Activated CD8-positive, alpha-beta memory T cell treated with anti-CD3 and anti-CD28 coated beads for 24 hours (primary cell): ENCODE data around the gene TMEM18.
A peak's percentile ranks its signal among the peaks of the same experiment; 100 is the strongest.
"Not testable (repeated sequence)": the region's sequence is repeated elsewhere in the genome, so short reads cannot be mapped to it uniquely, and the experiment has no call there.

Experiments
- DNase-seq: peaks from one replicate; pipeline ENCODE4 v3.0.0-alpha.2; 2020

Gene TMEM18

DNA sequence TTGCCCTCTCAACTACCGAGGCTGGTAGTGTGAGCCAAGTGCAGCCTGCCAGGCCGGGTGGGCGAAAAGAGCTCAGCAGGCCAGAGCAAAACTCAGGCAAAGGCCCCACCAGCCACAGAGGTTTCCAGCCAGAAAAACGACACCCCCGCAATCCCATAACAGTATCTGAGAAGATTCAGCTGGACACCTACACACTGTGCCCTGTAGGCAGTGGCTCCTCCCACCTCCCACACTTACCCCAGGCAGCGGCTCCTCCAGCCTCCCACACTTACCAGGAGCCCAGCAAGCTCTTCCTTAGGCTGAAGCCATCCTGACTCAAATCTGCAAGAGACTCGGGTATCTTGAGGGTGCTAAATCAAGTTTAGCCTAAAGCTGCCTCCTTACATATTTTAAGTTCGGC lies 15.6 kb upstream of the TMEM18 start:
- DNase-seq: no peak

DNA sequence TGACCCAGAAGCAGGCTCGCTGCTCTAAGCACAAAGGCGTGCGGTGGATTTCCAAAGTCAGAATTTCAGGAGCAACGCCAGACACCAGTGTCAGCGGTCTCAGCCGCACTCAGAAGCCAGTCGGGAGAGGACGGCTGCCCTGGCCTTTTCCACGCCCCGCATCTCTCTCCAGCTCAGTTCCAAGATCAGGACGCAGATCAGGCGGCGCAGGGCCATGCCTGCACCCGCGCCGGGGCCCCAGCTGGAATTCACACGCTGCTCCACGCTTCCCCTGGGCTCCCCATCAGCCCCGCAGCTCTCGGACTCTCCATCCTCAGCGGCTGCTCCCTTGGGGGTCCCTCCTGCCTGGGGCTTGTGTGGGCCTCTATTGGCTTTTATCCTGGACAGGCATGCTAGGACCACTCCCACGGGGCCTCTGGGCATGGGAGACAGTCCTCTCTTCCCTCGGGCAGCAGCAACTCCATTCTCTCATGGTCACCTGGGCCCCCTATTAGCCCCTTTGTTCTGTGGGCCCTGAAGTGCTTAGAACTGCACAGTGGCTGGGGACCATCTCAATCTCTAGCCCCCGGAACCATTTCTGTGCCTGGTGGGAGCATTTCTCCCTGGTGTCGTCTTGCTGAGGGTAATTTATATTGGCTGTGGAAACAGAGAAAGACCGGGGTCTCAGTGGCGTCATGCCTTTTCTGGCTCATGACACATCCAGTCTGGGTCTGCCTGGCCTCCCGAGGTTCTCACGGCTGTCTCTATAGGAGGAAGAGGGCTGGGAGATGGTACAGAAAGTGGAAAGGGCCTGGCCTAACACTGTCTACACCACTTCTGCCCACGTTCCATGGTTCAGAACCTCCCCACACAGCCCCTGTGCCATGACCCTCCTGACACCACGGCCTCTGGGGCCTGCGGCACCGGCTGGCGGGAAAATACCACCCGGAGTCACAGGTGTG lies 14.9 kb upstream of the TMEM18 start:
- no peak for DNase-seq

DNA sequence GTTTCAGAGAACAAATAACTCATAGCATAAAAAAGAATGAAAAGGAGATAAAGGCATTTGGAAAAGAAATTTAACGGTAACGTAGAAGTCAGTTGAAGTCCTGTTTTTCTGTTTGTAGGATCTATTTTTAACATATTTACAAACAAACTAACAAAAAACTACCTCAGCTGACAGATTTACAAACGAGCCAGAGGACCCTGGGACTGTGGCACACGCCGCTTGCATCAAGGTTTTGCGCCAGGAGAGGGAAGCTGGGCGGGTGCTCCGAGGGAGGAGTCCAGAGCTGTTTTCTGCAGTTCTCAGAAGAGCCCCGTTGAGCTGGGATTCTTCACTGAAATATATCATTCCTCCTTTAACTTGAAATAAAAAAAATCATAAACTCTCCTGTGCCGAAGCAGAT lies 13.6 kb upstream of the TMEM18 start:
- no peak for DNase-seq

DNA sequence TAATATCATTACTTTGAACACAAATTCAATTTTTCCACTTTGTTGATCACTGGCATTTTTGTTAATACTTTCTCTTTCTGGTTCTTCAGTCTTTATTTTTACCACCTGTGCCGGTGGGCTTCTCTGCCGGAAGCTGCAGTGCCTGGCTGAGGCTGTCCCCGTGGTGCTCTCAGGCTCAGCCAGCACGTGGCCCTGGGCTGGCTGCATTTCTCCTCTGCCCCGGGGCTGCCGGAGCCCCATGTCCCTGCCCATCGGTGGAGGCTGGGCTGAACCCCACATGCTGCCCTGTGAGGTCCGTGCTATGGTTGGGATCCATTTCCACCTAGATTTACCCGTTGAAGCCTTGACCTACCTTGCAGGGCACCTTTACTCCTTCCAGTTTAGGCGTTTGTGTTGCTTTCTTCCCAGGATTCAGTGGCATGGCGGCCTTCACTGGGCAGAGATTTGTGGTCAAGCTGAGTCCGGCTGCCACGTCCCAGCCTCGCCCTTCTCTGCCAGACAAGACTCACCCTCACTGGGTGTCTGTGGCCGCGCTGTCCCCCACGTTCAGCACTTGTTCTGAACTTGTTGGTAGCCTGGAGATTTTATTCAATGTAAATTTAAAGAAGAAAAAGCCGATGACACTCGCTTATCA lies 12.8 kb upstream of the TMEM18 start:
- DNase-seq: no peak

DNA sequence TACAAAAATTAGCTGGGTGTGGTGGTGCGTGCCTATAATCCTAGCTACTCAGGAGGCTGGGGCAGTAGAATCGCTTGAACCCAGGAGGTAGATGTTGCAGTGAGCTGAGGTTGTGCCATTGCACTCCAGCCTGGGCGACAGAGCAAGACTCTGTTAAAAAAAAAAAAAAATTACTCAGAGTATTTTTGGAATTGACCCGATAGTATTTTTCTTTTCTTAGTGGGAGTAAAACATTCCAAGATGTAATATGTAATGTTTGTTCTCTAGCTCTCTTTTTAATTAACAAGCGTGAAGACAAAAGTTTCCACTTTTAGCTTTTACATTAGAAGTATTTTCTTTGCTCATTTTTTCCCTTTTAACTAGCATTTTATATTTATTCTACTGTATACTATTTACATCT lies 12.0 kb upstream of the TMEM18 start:
- no peak for DNase-seq

DNA sequence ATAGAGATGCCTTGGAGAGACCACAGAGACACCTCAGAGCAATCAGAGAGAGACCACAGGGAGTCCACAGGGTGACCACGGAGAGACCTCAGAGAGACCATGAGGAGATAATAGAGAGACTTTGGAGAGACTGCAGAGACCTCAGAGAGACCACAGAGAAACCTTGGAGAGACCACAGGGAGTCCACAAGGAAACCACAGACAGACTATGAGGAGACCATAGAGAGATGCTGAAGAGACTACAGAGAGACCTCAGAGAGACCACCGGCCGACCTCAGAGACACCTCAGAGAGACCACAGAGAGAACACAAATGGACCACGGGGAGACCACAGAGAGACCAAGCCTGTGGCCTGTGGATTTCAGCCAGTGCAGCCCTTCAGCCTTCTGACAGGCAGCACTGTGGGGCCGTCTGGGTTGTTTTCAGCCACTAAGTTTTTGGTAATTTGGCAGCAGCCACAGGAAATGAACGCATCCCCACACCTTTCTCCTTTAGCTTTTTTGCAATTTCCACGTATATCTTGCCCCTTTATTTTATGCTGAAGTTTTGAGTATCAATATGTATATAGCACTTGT lies 11.4 kb upstream of the TMEM18 start:
- no peak for DNase-seq

DNA sequence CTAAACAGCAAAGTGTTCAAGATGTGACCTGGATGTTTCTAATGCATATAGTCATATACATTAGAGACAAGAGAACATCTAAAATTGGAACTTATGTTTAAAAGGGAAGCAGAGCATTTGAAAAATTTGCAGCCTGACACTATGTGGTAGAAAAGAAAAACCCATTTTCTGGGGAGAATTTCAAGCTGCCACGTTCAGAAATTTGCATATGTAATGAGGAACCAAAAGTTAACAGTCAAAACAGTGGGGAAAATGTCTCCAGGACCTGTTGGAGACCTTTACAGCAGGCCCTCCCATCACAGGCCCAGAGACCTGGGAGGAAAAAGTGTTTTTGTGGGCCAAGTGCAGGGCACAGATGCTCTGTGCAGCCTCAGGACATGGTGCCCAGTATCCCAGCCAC lies 8.2 kb upstream of the TMEM18 start:
- no peak for DNase-seq

DNA sequence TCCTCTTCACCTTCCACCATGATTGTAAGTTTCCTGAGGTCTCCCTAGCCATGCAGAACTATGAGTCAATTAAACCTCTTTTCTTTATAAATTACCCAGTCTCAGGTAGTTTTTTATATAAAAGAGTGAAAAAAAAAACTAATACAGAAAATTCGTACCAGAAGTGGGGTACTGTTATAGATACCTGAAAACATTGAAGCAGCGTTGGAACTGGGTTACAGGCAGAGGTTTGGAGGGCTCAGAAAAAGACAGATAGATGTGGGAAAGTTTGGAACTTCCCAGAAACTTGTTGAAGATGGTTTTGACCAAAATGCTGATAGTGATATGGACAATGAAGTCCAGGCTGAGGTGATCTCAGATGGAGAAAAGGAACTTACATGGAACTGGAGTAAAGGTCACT lies 7.7 kb upstream of the TMEM18 start:
- DNase-seq: not testable (repeated sequence)

DNA sequence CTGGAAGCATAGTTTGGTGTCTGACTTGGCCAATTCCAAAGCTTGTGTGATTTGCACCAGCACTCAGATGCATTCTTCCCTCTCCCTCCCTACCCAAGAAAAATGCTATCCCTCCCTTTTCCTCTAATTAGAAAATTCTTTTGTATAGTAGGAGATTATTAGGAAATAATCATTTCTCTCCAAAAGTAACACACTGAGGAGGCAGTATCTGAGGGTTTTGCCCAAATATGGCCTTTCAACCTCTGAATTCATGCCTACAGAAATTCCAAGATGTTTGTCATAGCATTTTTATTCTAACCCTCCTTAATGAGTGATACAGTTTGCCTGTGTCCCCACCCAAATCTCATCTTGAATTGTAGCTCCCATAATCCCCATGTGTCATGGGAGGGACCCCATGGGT lies 5.0 kb upstream of the TMEM18 start:
- no peak for DNase-seq

DNA sequence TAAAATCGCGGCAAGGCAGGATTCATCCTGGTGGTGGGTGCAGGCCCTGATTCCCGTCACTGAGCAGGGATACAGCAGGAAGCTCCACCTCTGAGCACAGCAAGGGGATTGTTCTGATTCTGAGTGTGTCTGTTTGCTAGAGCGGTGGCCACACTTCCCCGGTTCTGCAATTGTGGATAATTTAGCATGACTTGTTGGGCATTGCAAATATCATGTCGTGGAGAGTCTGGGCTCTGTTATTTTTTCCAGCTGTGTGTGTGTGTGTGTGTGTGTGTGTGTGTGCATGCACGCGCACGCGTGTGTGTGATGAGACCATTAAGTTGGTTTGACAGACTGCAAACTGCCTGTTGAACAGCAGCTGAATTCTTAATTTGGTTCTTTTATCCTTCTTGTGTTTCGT lies 4.1 kb upstream of the TMEM18 start:
- DNase-seq: no peak

DNA sequence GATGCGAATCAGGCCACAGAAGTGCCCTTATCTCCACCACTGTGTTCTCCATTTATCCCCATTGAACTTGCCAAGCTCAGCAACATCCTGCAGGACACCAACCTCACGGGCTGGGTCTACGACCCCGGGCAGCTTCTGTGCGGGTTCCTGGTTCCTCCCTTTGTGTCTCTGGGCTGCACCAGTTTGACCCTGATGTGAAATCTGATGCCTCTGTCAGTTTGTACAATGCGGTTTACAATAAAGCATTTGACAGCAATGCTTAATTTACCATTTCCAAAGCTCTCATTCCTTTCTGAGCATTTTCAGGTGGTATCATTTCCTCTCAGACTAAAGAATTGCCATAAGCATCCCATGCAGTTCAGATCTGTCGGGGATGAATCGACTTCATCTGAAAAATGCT lies 3.3 kb upstream of the TMEM18 start:
- no peak for DNase-seq

DNA sequence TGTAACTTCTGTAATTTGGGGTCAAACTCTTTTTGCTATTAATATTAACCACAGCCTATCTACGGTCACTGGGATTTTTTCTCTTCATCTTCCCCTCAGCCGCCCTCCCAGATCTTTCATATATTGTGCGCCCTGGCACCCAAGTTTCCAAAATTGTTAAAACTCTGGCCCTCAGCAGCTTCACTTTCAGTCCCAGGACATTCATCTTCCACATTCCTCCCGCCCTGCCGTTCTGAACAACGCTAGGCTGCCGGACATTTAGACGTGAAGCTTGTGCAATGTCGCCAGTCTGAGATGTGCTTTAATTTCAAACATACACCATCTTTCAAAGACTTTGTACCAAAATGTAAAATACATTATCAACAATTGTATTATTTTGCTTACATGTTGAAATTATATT lies 1.8 kb upstream of the TMEM18 start:
- no peak for DNase-seq

DNA sequence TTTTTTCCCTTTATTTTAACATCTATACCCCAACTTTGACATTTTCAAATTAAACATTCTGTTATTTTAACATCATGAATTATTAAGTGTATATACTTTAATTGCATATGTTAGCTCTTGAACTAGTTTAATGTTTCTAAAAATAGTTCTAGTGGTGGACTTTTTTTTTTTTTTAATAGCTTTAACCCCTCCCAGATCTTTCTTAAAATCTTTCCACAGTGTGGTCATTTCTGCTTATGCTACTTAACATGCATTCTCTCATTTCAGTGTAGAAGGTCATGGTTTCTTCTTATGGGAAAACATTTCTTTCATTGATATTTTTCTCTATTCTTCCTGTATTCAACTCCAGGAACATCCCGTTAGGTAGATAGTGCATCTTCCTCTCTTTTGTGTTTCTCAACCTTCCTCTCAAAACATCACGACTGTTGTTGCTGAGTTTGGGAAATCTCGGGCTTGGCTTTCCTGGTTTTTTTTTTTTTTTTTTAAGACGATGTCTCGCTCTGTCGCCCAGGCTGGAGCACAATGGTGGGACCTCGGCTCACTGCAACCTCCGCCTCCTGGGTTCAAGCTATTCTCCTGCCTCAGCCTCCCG lies 849 bp upstream of the TMEM18 start:
- DNase-seq: no peak

DNA sequence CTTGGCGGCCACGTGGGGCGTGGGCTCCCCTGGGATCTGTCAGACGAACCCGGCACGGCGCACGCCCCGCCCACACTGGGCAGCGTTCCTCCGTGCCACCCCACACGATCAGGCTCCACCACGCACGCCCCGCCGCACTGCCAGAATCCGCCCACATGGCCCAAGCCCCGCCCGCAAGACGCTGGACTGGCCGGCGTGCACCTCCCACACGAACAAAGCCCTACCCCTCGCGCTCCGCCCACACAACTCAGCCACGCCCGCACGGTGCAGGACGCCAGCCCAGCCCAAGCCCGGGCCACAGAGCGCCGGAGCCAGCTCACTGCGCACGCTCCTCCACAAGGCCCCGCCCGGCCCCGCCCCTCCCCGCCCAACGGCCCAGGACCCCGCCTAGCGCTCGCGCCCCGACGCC lies 555 bp downstream of the TMEM18 start:
- DNase-seq: peak; percentile 98

DNA sequence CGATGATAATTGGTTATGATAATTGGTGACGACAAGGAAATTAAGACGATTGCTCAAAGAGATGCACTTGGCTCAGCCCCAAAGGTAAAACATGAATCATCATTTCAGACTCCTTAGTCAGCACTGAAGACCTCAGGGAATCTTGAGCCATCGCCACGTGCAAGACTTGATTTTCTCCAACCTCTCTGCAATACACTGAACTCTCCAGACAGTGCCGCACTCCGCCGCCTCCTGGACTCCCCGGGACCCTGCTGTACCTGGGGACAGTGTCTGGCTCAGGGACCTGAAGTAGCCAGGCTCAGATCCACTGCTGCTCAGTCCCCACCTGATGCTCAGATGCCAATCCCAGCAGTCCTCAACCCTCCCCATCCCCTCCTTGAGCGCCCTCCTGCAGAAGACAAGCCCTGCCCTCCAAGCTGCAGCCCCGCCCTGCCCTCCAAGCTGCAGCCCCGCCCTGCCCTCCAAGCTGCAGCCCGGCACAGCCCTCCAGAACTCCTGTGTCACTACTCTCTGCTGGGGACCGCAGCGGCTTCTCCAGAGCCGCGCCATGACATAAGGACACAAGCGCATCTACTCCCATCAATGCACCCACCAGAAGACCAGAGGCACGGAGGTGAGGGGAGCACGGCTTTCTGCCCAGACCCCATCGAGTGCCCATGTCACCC lies 1.1 kb downstream of the TMEM18 start:
- no peak for DNase-seq

DNA sequence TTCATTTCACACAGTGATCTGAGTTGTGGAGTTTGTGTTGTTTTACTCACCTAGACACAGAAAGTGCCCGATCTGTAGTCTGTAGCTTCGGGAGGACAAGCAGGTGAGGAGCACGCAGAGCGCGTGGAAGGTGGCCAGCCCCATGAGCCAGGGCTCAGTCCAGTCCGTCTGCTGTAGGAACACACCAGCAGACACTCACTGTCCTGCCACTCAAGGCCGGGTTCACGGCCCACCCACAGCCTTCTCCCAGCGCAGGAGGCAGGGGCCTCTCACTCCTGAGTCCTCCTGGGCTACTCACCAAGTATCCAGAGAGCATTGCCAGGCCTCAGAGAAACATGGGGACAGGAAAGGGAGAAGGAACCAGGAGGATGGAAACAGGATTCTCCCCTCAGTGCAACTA lies 1.7 kb downstream of the TMEM18 start:
- no peak for DNase-seq

DNA sequence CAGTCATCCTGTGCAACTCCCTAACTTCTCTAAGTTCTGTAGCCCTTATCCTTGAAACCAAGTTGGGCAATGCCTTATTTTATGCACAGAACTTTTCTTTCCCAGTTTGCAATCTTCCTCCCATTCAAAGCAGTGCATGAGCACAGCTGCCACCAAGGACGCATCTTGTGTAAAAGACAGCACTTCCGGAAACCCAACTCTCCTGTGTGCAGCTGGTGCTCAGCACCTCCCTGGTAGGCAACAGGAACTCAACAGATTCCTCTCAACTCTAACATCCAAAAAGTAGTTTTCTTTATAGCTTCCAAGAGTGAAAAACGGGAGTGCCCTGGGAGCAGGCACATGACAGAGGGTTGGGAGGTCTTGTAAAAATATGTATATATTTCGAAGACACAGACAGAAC lies 2.2 kb downstream of the TMEM18 start:
- DNase-seq: no peak

DNA sequence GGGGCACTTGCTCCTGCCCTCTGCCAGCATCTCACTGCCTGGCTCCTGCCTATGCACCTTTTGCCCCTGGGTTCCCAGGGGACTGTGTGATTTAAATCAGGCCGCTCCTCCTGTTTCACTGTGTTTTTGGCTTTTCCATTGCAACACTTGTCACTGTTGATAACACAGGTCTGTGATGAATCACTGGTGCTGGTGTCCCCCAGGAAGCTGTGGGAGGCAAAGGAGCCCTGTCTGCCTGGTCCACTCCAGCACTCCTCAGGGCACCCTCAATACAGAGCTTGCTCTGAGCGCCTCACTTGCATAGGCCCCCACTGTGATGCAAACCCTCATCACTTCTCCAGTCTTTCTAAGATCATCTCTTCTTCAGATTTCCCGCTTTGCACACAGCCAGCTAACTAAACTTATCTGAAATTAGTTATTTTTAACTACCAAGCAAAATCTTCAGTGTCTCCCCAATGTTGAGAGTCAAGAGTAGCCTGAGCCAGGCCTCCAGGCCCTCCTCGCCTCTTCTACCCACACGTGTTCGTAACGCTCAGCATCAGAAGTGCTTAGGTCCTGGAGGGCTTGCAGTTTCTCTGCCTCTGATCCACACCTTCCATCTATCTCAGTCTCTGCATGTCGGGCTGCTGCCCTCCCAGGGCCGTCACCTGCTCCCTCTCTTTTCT lies 2.8 kb downstream of the TMEM18 start:
- DNase-seq: no peak

DNA sequence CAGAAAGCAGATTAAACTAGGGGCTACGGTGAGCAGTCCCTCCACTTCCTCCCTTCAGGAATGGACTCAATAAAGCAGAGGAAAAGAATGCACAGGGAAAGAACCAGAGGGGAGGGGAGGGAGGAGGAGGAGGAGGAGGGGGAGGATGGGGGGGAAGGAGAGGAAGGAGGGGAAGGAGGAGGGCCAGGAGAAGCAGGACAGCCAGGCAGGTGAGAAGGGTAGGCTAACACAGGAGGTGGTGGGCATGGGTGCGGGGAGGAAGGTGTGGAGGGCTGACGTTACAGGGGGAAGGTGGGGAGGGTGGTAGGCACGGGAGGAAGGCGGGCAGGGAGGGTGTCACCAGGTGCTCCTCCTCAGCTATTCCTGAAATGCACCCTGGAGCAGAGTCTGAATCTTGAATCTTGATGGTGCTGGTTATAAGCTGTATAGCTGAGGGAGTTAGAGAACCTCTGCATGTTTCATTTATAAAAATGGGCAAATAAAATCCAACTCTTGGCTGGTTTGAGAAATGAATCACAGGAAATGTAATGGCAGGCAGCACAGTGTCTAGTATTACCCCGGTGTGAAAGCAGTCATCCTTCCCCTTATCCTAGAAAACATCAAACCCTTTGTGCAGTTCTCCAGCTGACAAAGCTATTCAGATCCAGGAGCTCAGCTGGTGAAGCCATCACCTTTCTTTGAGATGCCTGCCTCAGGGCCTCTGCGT lies 3.4 kb downstream of the TMEM18 start:
- DNase-seq: no peak

DNA sequence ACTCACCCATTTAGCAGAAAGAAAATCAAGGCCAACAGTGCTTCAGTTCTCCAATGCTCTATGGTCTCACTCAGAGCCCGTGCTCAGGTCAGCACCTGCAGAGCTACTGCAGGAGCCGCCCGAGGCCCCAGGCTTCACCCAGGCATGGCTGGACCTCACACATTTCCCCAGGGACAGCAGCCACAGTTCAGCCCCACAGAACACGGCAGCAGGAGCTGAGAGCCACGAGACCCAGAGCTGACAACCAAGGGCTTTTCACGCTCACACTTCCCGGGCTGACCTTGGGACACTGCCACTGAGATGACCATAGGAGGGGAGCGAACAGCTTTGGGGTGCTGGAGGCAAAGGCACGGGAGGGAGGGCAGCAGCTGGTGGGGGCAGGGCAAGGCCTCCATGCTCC lies 4.2 kb downstream of the TMEM18 start:
- DNase-seq: no peak

DNA sequence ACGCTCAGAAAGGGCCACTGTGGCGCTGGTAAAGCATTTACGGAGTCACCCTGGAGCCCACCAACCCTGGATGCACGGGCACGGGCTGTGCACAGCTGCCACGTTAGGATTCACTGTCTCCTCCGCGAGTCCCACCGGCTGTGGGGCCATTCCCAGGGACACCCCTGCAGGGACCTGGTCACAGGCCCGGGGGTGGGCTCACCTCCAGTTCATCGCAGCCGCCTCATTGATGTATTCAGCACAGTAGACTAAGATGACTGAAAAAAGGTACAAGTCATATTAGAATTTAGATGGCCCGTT lies 4.7 kb downstream of the TMEM18 start:
- DNase-seq: no peak
